H9 (cell line): Measurements from ENCODE around the gene MRPL54. TPM values are rescaled to one million over a fixed set of nuclear protein-coding genes. Genes with fewer than 3 reads are reported as not detected.

Experiments
- DNase-seq: peaks from one replicate; pipeline ENCODE4 v3.0.0-alpha.2; 2017
- H2AFZ ChIP-seq: one replicate; pipeline ENCODE4 v1.6.1; 2013; ENCODE audit warnings: mild to moderate bottlenecking, low read length, control low read depth, moderate library complexity
- H2AK5ac ChIP-seq: 2 replicates; pipeline ENCODE4 v1.6.1; 2013; ENCODE audit warnings: low read length, control low read depth, mixed read lengths; ENCODE audit not compliant: insufficient read length
- H2BK120ac ChIP-seq: one replicate; pipeline ENCODE4 v1.6.1; 2013; ENCODE audit warnings: low read depth, mild to moderate bottlenecking, low read length, control low read depth, inconsistent platforms; ENCODE audit not compliant: poor library complexity, severe bottlenecking
- H2BK12ac ChIP-seq: 2 replicates; pipeline ENCODE4 v1.6.1; 2013; ENCODE audit warnings: low read length, control low read depth, mixed read lengths, low read depth; ENCODE audit not compliant: insufficient read length
- H2BK15ac ChIP-seq: 2 replicates; pipeline ENCODE4 v1.6.1; 2013; ENCODE audit warnings: low read depth, low read length, control low read depth
- H2BK20ac ChIP-seq: one replicate; pipeline ENCODE4 v1.6.1; 2013; ENCODE audit warnings: low read depth, mild to moderate bottlenecking, low read length, control low read depth, inconsistent platforms; ENCODE audit not compliant: poor library complexity, severe bottlenecking
- H2BK5ac ChIP-seq: 2 replicates; pipeline ENCODE4 v1.6.1; 2013; ENCODE audit warnings: low read length, control low read depth, mixed read lengths; ENCODE audit not compliant: insufficient read length
- H3K14ac ChIP-seq: 2 replicates; pipeline ENCODE4 v1.6.1; 2013; ENCODE audit warnings: low read length, control low read depth; ENCODE audit not compliant: insufficient read depth
- H3K18ac ChIP-seq: 2 replicates; pipeline ENCODE4 v1.6.1; 2013; ENCODE audit warnings: low read depth, mild to moderate bottlenecking, mixed read lengths, low read length, control low read depth; ENCODE audit not compliant: insufficient read length
- H3K23ac ChIP-seq: 2 replicates; pipeline ENCODE4 v1.6.1; 2013; ENCODE audit warnings: low read length, control low read depth, mixed read lengths, low read depth; ENCODE audit not compliant: insufficient read length
- H3K23me2 ChIP-seq: 2 replicates; pipeline ENCODE4 v1.6.1; 2013; ENCODE audit warnings: low read depth, mild to moderate bottlenecking, mixed read lengths, low read length, control low read depth; ENCODE audit not compliant: insufficient read length, poor library complexity, severe bottlenecking
- H3K27ac ChIP-seq: 2 replicates; pipeline ENCODE4 v1.5.1; 2013; ENCODE audit warnings: low read length, control low read depth, mixed read lengths, low read depth; ENCODE audit not compliant: insufficient read length
- H3K27me3 ChIP-seq: 2 replicates; pipeline ENCODE4 v1.6.1; 2013; ENCODE audit warnings: low read length, control low read depth, inconsistent platforms; ENCODE audit not compliant: insufficient read depth
- H3K4ac ChIP-seq: 2 replicates; pipeline ENCODE4 v1.6.1; 2013; ENCODE audit warnings: low read depth, mild to moderate bottlenecking, control low read depth, inconsistent platforms, low read length, moderate library complexity
- H3K4me1 ChIP-seq: 2 replicates; pipeline ENCODE4 v1.6.1; 2013; ENCODE audit warnings: low read length, control low read depth, inconsistent platforms; ENCODE audit not compliant: insufficient read depth
- H3K4me2 ChIP-seq: 2 replicates; pipeline ENCODE4 v1.6.1; 2013; ENCODE audit warnings: low read length, control low read depth, mixed read lengths; ENCODE audit not compliant: insufficient read length, insufficient read depth
- H3K56ac ChIP-seq: 2 replicates; pipeline ENCODE4 v1.6.1; 2013; ENCODE audit warnings: low read depth, mild to moderate bottlenecking, mixed read lengths, low read length, control low read depth; ENCODE audit not compliant: insufficient read length
- H3K79me1 ChIP-seq: 2 replicates; pipeline ENCODE4 v1.6.1; 2013; ENCODE audit warnings: low read depth, mild to moderate bottlenecking, moderate library complexity, low read length, control low read depth, inconsistent platforms; ENCODE audit not compliant: insufficient read depth, poor library complexity, severe bottlenecking
- H3K79me2 ChIP-seq: 2 replicates; pipeline ENCODE4 v1.6.1; 2013; ENCODE audit warnings: low read length, control low read depth, inconsistent platforms; ENCODE audit not compliant: insufficient read depth
- H3K9ac ChIP-seq: 2 replicates; pipeline ENCODE4 v1.6.1; 2013; ENCODE audit warnings: low read length, control low read depth, mixed read lengths; ENCODE audit not compliant: insufficient read length; ENCODE audit errors: extremely low read depth
- H3K9me3 ChIP-seq: one replicate; pipeline ENCODE4 v1.6.1; 2013; ENCODE audit warnings: low read depth, low read length, inconsistent platforms; ENCODE audit not compliant: control insufficient read depth
- H3T11ph ChIP-seq: one replicate; pipeline ENCODE4 v1.6.1; 2013; ENCODE audit warnings: mild to moderate bottlenecking, low read length, control low read depth, inconsistent platforms
- H4K20me1 ChIP-seq: one replicate; pipeline ENCODE4 v1.6.1; 2013; ENCODE audit not compliant: control insufficient read depth, insufficient read length, insufficient read depth
- H4K5ac ChIP-seq: 2 replicates; pipeline ENCODE4 v1.6.1; 2013; ENCODE audit warnings: low read depth, mild to moderate bottlenecking, mixed read lengths, low read length, control low read depth; ENCODE audit not compliant: insufficient read length
- H4K8ac ChIP-seq: replicated peaks from 2 replicates; pipeline ENCODE4 v1.6.1; 2013; ENCODE audit warnings: low read length, control low read depth, mixed read lengths, low read depth; ENCODE audit not compliant: insufficient read length
- H4K91ac ChIP-seq: 2 replicates; pipeline ENCODE4 v1.6.1; 2013; ENCODE audit warnings: low read depth, mild to moderate bottlenecking, moderate library complexity, mixed read lengths, low read length, control low read depth; ENCODE audit not compliant: insufficient read length
- H3K27ac Mint-ChIP-seq, 3 experiments: 2 replicates in 2 of 3; 3 replicates in 1 of 3; pipeline ENCODE4 v1.8.0; 2020 to 2021; ENCODE audit warnings: mixed read lengths in 3 of 3, mild to moderate bottlenecking in 1 of 3, moderate library complexity in 1 of 3
- H3K27me3 Mint-ChIP-seq: 2 replicates; pipeline ENCODE4 v1.8.0; 2021; ENCODE audit warnings: low read depth, mild to moderate bottlenecking, moderate library complexity, mixed read lengths
- H3K36me3 Mint-ChIP-seq, 3 experiments: 2 replicates in 2 of 3; 3 replicates in 1 of 3; pipeline ENCODE4 v1.8.0; 2020 to 2021; ENCODE audit warnings: low read depth in 3 of 3, mixed read lengths in 3 of 3; ENCODE audit not compliant: insufficient read depth in 1 of 3
- H3K4me1 Mint-ChIP-seq, 2 experiments: 2 replicates each; pipeline ENCODE4 v1.8.0; 2020; ENCODE audit warnings: mixed read lengths in 2 of 2
- H3K4me3 Mint-ChIP-seq, 2 experiments: 2 replicates in 1 of 2; 3 replicates in 1 of 2; pipeline ENCODE4 v1.8.0; 2020 to 2021; ENCODE audit warnings: mild to moderate bottlenecking in 2 of 2, mixed read lengths in 2 of 2, moderate library complexity in 1 of 2
- H3K9me3 Mint-ChIP-seq, 2 experiments: 2 replicates in 1 of 2; 3 replicates in 1 of 2; pipeline ENCODE4 v1.8.0; 2020; ENCODE audit warnings: mild to moderate bottlenecking in 2 of 2, mixed read lengths in 2 of 2, moderate library complexity in 1 of 2
- WGBS: extraction: QIAGEN DNeasy Blood & Tissue Kit; methylation state at CpG from one replicate; pipeline ENCODE4 v1.1.7; 2013; ENCODE audit warnings: missing lambda C conversion rate, low lambda C conversion rate, mixed read lengths; ENCODE audit not compliant: insufficient read length; ENCODE audit errors: extremely low coverage; 5-methylcytosine and 5-hydroxymethylcytosine counted together
- total RNA-seq: library from RNA; stranded (reverse); gene quantifications from 2 replicates; pipeline ENCODE4 v1.2.1, GENCODE V29; 2021
- TF ChIP-seq, protein P1 (sequence below): fragments of 200-600 bp; sonication (generic); conservative IDR thresholded peaks from 3 replicates; pipeline ENCODE4 v1.8.0; 2021; ENCODE audit warnings: antibody characterized with exemption, mild to moderate bottlenecking

Gene MRPL54
- total RNA-seq, 1 experiment from 2014 or later = 60.0 TPM

DNA sequence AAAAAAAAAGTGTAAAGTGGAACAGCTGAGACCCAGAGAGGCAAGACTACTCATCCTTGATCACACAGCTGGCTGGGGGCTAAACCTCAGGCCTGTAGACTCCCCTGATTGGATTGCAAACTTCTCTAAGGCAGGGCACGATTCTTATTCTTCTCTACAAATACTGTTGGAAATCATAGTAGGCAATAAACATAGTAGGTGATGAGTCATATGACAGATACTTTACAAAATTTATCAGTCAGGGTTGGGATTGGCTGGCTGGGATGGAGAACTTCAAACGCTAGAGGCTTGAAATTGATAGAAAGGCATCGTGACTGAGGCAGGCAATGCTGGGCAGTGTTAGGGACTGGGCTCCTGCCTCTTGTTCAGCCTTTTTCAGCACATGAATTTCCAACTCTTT, 29.6 kb downstream of the MRPL54 start:
- no peaks in the 10 kb centered on the region for H4K20me1 ChIP-seq
- H3K79me2 ChIP-seq = no peaks in the 10 kb centered on the region
- no peak overlapping the region for H2BK5ac ChIP-seq
- no peak for DNase-seq
- no peak overlapping the region for H3K23ac ChIP-seq
- Mint-ChIP-seq H3K36me3 (no peaks in the 10 kb centered on the region; a peak in 1 of 7 replicates), H3K27me3 (peaks cover 53% of the 10 kb centered on the region), H3K27ac (no peak overlapping the region), H3K9me3 (peaks cover 7 to 11% of the 10 kb centered on the region in 2 experiments), H3K4me1 (peaks cover 3% of the 10 kb centered on the region in 2 experiments; a peak in 3 of 4 replicates), H3K4me3 (no peak overlapping the region)
- no peak overlapping the region for H4K5ac ChIP-seq
- no peak overlapping the region for H2BK20ac ChIP-seq
- TF ChIP-seq, protein P1, sequence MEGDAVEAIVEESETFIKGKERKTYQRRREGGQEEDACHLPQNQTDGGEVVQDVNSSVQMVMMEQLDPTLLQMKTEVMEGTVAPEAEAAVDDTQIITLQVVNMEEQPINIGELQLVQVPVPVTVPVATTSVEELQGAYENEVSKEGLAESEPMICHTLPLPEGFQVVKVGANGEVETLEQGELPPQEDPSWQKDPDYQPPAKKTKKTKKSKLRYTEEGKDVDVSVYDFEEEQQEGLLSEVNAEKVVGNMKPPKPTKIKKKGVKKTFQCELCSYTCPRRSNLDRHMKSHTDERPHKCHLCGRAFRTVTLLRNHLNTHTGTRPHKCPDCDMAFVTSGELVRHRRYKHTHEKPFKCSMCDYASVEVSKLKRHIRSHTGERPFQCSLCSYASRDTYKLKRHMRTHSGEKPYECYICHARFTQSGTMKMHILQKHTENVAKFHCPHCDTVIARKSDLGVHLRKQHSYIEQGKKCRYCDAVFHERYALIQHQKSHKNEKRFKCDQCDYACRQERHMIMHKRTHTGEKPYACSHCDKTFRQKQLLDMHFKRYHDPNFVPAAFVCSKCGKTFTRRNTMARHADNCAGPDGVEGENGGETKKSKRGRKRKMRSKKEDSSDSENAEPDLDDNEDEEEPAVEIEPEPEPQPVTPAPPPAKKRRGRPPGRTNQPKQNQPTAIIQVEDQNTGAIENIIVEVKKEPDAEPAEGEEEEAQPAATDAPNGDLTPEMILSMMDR = no peak
- no peak overlapping the region for H2BK120ac ChIP-seq
- no peaks in the 10 kb centered on the region for H3K27me3 ChIP-seq
- no peaks in the 10 kb centered on the region for H3K4me1 ChIP-seq
- H4K91ac ChIP-seq = no peak overlapping the region
- H3T11ph ChIP-seq = no peak overlapping the region
- no peak overlapping the region for H3K9ac ChIP-seq
- H3K9me3 ChIP-seq = no peaks in the 10 kb centered on the region
- no peak overlapping the region for H4K8ac ChIP-seq
- no peak overlapping the region for H3K56ac ChIP-seq
- H2BK12ac ChIP-seq = no peak overlapping the region
- no peak overlapping the region for H2BK15ac ChIP-seq
- WGBS = no CpG with 5 or more reads among the region's 3 CpGs
- H3K79me1 ChIP-seq = no peaks in the 10 kb centered on the region
- H3K14ac ChIP-seq = no peak overlapping the region
- no peak overlapping the region for H3K4me2 ChIP-seq
- H2AFZ ChIP-seq = no peak overlapping the region
- H3K4ac ChIP-seq = no peak overlapping the region
- H3K18ac ChIP-seq = no peak overlapping the region
- H2AK5ac ChIP-seq = no peak overlapping the region
- no peaks in the 10 kb centered on the region for H3K23me2 ChIP-seq
- no peak overlapping the region for H3K27ac ChIP-seq
